AG10803 (cell line): ENCODE results near the gene ZNF138.
"Not testable (repeated sequence)": the region's sequence is repeated elsewhere in the genome, so short reads cannot be mapped to it uniquely, and the experiment has no call there.

Source experiments
- DNase-seq: peaks from one replicate; pipeline ENCODE4 v3.0.0; 2010; ENCODE audit warnings: low read depth
- H3K4me3 ChIP-seq: 2 replicates; pipeline ENCODE4 v1.5.1; 2011; ENCODE audit warnings: mild to moderate bottlenecking, low read length, control low read depth
- TF ChIP-seq, protein P1 (sequence below): conservative IDR thresholded peaks from 2 replicates; pipeline ENCODE4 v1.5.1; 2011; ENCODE audit warnings: mild to moderate bottlenecking, low read length, control low read depth, inconsistent platforms

ZNF138 gene

DNA sequence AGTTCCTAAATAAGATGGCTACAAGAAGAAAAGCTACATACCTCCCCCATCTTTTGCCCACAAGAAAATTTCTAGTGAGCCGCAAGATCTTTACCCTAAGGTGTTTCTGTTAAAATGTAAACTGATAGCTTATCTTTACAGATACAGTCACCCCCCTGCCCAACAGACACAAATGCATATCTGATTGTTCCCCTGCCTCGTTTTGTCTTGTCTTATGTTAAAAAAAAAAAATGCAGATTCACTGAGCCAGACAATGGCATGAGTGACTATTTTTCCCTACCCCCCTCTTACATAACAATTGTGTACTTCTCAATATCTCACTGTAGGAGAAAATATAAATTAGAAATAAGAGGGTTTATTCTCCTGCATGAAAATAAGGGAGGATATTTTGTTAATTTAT, 8.5 kb downstream of the ZNF138 start:
- TF ChIP-seq, protein P1, sequence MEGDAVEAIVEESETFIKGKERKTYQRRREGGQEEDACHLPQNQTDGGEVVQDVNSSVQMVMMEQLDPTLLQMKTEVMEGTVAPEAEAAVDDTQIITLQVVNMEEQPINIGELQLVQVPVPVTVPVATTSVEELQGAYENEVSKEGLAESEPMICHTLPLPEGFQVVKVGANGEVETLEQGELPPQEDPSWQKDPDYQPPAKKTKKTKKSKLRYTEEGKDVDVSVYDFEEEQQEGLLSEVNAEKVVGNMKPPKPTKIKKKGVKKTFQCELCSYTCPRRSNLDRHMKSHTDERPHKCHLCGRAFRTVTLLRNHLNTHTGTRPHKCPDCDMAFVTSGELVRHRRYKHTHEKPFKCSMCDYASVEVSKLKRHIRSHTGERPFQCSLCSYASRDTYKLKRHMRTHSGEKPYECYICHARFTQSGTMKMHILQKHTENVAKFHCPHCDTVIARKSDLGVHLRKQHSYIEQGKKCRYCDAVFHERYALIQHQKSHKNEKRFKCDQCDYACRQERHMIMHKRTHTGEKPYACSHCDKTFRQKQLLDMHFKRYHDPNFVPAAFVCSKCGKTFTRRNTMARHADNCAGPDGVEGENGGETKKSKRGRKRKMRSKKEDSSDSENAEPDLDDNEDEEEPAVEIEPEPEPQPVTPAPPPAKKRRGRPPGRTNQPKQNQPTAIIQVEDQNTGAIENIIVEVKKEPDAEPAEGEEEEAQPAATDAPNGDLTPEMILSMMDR = no peak
- no peak for DNase-seq
- no peak overlapping the region for H3K4me3 ChIP-seq

DNA sequence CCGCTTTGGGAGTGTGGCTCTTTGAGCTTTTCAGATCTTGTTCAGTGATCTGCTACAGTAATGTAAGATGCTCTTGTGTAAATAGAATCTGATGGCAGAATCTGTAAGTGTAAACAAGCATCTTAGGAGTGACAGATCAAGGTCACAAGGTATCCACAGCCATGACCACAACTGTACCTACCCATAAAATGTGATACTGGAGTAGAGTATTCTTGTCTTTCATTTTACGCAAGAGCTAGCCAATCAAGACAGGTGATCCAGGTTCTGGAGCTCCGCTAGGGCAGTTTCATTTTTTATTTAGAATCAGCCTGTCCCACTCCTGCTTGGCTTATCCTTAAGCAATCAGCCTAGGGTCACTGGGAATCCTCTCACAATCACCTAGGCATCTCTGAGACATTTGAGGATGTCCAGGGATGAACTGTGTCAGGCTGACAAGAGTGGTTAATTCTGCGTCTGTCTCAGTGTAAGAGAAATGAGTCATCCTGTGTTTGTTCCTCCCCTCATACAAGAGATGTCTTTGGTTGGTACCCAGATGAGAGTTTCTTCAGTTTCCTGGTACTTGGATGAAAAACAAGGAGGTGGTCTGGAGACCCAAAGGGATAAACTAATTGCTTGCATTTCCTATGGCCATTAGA, 13.6 kb downstream of the ZNF138 start:
- H3K4me3 ChIP-seq = no peak overlapping the region
- DNase-seq = no peak
- TF ChIP-seq, protein P1 = no peak

DNA sequence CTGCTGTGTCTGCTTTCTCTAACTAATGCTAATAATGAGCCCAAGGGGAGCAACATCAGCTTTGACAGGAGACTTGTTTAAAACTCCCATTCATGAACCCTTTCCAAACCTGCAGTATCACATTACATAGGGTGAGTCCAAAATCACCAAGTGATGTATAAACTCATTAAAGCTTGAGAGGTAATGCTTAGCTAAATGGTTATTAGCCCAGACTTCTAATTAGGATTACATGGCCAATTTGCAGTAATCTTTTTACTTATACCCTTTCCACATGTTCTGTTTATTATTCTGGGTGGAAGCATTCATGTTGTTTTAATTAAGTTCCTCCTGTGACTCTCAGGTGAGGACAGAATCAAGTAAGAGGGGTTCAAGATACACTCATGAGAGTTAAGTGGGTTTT, 17.5 kb downstream of the ZNF138 start:
- no peak overlapping the region for H3K4me3 ChIP-seq
- DNase-seq = no peak
- TF ChIP-seq, protein P1 = no peak

DNA sequence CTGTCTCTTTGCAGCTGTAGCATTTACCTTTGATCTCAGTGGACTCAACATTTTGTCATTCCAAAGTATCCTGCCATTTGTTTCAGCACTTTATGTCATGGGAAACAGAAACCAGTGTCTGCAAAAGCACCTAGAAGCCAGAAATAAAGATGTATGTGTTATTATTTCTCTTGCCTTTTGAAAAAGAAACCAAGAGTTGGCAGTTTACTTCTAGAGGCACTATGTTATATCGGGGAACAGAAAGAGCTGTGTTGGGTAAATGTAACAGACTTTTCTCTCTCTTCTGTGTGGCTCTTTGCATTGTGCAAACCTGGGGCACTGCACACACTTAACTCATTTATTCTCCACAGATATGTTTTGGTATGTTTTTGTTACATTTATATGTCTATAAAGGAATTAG, 36.7 kb downstream of the ZNF138 start:
- H3K4me3 ChIP-seq = no peak overlapping the region
- no peak for DNase-seq
- TF ChIP-seq, protein P1 = no peak

DNA sequence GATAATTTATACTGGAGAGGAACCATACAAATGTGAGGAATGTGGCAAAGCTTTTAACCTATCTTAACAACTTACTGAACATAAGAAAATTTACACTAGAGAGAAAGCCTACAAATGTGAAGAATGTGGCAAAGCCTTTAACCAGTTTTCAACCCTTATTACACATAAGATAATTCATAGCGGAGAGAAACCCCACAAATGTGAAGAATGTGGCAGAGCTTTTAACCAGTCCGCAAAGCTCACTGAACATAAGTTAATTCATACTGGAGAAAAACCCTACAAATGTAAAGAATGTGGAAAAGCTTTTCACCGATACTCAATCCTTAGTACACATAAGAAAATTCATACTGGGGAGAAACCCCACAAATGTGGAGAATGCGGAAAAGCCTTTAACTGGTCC, 37.9 kb downstream of the ZNF138 start:
- DNase-seq = no peak
- TF ChIP-seq, protein P1 = no peak
- no peak overlapping the region for H3K4me3 ChIP-seq

DNA sequence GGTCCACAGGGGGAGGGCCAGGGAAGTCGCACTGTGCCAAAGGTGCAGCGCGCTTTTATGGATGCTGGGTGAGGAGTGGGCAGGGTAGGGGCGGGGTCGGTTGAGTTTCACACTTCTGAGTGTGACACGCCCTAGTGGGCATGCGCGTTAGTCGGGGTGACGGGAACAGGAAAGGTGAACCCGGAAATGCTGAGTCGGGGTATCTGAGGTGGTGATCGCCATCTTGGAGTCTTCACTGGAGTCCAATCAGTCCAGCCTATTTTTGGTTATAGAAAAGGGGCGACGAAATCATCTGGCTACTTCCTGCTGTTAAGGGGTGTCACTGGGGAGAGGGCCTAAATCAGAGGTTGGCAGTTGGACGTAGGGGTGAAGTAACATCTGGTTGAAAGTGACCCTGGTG, 40.8 kb downstream of the ZNF138 start:
- DNase-seq = no peak
- no peak overlapping the region for H3K4me3 ChIP-seq
- TF ChIP-seq, protein P1 = no peak

DNA sequence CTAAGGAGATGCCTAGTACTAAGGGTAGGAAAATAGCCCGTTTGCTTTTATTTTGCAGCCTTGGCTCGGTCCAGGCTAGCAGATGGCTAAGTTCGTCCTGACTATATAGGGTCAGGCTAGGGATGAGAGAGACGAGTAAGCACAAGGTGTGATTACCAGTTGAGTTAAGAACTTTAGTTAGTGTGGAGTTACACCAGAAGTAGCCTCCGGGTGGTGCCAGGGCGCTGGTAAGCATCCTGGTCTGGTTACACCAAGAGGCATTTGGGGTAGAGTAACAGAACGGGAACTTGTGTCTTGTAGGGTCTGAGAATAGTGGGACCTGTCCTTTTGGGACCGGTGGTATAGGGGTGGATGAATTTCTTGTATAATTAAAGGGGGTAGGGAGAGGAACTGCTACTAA, 41.6 kb downstream of the ZNF138 start:
- not testable (repeated sequence) for H3K4me3 ChIP-seq, DNase-seq

DNA sequence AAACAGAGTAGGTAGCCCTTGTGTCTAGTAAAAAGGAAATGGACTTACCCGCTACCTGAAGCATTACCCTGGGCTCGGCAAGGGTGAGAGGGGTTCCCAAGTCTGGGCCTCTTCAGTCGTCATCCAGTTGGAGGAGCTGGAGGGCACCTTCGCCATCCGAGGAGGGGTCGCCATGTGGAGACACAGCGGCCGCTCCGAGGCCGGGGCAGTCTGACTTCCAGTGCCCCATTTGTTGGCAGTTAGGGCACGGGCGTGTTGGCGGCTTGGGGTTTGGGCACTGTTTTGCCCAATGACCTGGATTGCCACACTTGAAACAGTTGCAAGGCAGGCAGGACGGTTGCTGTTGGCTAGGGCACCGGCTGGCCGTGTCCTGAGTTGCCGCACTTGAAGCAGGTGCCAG, 43.8 kb downstream of the ZNF138 start:
- not testable (repeated sequence) for H3K4me3 ChIP-seq, DNase-seq
